ENCODE measurements around the gene MUL1.

GRCh38 chr1:20521960-20522861 lies 14.3 kb upstream of the MUL1 start:
- TF ChIP-seq CTCF (conservative IDR thresholded peaks at IDR 0.05 in 1 of 2, IDR thresholded peaks at IDR 0.05 in 1 of 2; ENCODE audit: low read depth in 1 of 2, low read length in 2 of 2) (peak; percentile 97 to 98), EZH2 (IDR thresholded peaks at IDR 0.05; ENCODE audit: low read length, missing control alignments) (no peak)

Data from fibroblast of lung (primary cell).